Measurements from ENCODE around the gene LNPEP.

DNA sequence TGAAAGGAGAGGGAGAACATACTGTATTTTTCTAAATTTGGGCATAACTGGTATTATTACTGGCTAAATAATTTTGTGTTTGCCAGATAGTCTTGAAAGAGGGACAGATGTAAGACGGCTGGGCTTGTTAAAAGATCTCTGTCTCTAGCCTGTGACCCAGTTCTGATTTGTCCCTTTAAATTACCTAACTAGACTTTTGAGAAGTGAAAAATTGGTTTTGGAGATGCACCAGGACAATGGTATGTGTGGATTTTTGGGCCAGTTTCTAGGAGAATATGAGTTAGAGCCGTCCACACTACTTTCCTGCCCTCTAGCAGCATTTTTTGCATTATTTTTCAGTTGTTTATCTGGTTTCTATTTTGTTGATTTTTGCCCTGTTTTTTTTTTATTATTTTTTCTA, 33.5 kb downstream of the LNPEP start:
- TF ChIP-seq, protein P1, sequence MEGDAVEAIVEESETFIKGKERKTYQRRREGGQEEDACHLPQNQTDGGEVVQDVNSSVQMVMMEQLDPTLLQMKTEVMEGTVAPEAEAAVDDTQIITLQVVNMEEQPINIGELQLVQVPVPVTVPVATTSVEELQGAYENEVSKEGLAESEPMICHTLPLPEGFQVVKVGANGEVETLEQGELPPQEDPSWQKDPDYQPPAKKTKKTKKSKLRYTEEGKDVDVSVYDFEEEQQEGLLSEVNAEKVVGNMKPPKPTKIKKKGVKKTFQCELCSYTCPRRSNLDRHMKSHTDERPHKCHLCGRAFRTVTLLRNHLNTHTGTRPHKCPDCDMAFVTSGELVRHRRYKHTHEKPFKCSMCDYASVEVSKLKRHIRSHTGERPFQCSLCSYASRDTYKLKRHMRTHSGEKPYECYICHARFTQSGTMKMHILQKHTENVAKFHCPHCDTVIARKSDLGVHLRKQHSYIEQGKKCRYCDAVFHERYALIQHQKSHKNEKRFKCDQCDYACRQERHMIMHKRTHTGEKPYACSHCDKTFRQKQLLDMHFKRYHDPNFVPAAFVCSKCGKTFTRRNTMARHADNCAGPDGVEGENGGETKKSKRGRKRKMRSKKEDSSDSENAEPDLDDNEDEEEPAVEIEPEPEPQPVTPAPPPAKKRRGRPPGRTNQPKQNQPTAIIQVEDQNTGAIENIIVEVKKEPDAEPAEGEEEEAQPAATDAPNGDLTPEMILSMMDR (IDR thresholded peaks at IDR 0.05) = no peak
- TF ChIP-seq EZH2 (IDR thresholded peaks at IDR 0.05; ENCODE audit: borderline replicate concordance, insufficient read depth, low read depth, low read length, poor library complexity, severe bottlenecking) = no peak

All from B cell (primary cell).